ENCODE data around the gene CT83.

CT83 gene

GRCh38 chrX:116462822-116463221 is at the start of gene CT83:
CT83 (minus strand) TSS chrX:116462976; CDS start chrX:116462856, 120 bp downstream.
- no peak for DNase-seq

- no peak for DNase-seq
Measured at GRCh38 chrX:116499780-116500179, 37.0 kb upstream of the CT83 start.

GRCh38 chrX:116493271-116493670 is 30.5 kb upstream of the CT83 start:
- no peak for DNase-seq

- no peak for DNase-seq
Measured at GRCh38 chrX:116490104-116490503, 27.3 kb upstream of the CT83 start.

- DNase-seq = no peak
Measured at GRCh38 chrX:116480059-116480458, 17.3 kb upstream of the CT83 start.

GRCh38 chrX:116449156-116449555 is 13.6 kb downstream of the CT83 start:
- DNase-seq = no peak

- DNase-seq = no peak
Measured at GRCh38 chrX:116436358-116436816, 26.4 kb downstream of the CT83 start, which contains the start of gene SLC6A14. SLC6A14 (plus strand) TSS chrX:116436606; CDS start chrX:116436710, 104 bp downstream.

GRCh38 chrX:116435597-116435996 is 27.2 kb downstream of the CT83 start:
- no peak for DNase-seq

GRCh38 chrX:116427978-116428377 is 34.8 kb downstream of the CT83 start:
- DNase-seq = no peak

GRCh38 chrX:116417968-116418367 is 44.8 kb downstream of the CT83 start:
- DNase-seq = no peak

GRCh38 chrX:116417214-116417613 is 45.6 kb downstream of the CT83 start:
- DNase-seq = no peak

- DNase-seq = no peak
Measured at GRCh38 chrX:116413273-116413672, 49.5 kb downstream of the CT83 start.
